ES-I3 (cell line): ENCODE measurements around the gene DIAPH2.

Experiments used
- H3K36me3 ChIP-seq: 2 replicates; pipeline ENCODE4 v1.6.1; 2013; ENCODE audit warnings: mild to moderate bottlenecking, low read length, control low read depth, moderate library complexity; ENCODE audit not compliant: insufficient read depth
- H3K4me1 ChIP-seq: 2 replicates; pipeline ENCODE4 v1.6.1; 2013; ENCODE audit warnings: mild to moderate bottlenecking, control low read depth, low read length; ENCODE audit not compliant: insufficient read depth
- H3K9ac ChIP-seq: 2 replicates; pipeline ENCODE4 v1.6.1; 2013; ENCODE audit warnings: low read depth, mild to moderate bottlenecking, low read length, moderate library complexity
- H3K9me3 ChIP-seq: 2 replicates; pipeline ENCODE4 v1.6.1; 2013; ENCODE audit warnings: mild to moderate bottlenecking, low read length, moderate library complexity; ENCODE audit not compliant: control insufficient read depth, insufficient read depth

DIAPH2 gene

DNA sequence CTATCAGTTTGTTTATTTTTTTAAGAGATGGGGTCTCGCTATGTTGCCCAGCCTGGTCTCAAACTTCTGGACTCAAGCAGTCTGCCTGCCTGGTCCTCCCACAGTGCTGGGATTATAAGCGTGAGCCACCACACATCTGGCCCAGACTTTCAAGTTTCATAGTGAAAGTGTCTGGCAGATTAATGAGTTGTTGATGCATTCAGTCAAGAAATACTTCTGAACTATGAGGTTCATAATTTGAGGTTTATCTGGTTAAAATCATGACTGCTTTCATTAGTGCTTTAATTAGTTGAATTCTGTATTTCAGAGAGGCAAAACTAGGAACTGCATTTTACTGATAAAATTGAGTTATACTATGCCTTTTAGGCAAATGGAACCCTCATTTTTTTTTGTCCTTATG is 837.7 kb downstream of the DIAPH2 start:
- H3K9ac ChIP-seq, result no peak overlapping the region
- H3K4me1 ChIP-seq, result peaks cover 22% of the 10 kb centered on the region

DNA sequence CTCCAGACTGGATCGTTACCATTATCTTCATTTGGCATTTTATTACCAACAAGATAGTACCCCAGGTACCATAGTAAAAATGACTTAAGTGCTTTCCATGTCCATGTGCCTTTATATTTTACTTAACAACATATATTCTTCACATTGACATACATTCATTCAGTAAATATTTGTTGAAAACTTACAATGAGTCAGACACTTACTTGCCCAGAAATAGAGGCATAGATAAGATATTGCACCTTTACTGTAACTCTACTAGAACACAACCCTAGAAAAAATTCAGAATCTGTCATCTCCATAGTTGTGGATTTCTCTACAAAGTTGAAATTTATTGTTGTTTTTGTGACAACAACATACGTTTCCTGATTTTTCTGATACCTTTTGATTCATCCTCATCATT is 839.7 kb downstream of the DIAPH2 start:
- Histone ChIP-seq H3K9me3 (peaks cover 2% of the 10 kb centered on the region; the same call in 1 of the 2 replicates), H3K36me3 (no peaks in the 10 kb centered on the region; the same call in 1 of the 2 replicates), H3K4me1 (peaks cover 22% of the 10 kb centered on the region), H3K9ac (no peak overlapping the region)

More for the DNA sequence above, 837.7 kb downstream of the DIAPH2 start:
- Histone ChIP-seq H3K36me3 (no peaks in the 10 kb centered on the region; the same call in none of the 2 replicates), H3K9me3 (no peaks in the 10 kb centered on the region; the same call in 1 of the 2 replicates)

DNA sequence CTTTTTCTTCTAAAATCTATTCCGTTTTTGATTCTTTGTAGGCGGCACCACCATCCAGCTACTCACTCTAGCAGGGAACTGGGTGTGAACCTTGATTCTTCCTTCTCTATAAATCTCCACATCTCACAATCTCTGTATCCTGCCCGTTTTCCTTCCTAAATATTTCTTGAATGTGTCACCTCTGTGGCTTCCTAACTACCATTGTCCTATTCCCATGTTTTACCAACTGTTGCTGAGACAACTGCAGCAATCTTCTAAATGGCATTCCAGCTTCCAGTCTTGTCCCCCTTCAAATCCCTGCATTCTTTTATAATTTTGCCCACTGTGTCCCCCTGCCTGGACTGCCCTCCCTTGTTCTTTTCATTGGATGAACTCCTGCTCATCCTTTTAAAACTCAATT is 840.4 kb downstream of the DIAPH2 start:
- no peaks in the 10 kb centered on the region; the same call in 1 of the 2 replicates for H3K36me3 ChIP-seq
- H3K4me1 ChIP-seq, result peaks cover 22% of the 10 kb centered on the region
- peaks cover 5% of the 10 kb centered on the region for H3K9me3 ChIP-seq
- H3K9ac ChIP-seq, result no peak overlapping the region

DNA sequence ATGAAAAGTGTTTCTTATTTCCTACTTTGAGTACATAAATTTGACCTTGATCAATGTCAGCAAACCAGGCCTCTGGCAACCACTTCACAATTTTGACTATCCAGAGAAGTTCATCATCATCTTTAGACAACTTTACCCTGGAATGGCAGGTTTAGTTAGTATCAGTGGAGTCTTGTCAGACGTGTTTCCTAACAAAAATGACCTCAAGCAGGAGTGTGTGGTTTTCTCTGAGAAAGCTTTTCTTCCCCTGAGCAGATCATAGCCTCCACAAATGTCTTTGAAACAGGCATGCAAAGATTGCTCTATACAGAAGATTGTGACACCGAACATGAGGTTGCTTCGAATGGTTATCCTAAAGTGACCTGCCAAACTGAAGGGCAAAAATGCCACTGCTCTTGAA is 841.3 kb downstream of the DIAPH2 start:
- Histone ChIP-seq H3K9me3 (peaks cover 7% of the 10 kb centered on the region), H3K36me3 (no peaks in the 10 kb centered on the region; the same call in 1 of the 2 replicates), H3K4me1 (peaks cover 22% of the 10 kb centered on the region), H3K9ac (no peak overlapping the region)

DNA sequence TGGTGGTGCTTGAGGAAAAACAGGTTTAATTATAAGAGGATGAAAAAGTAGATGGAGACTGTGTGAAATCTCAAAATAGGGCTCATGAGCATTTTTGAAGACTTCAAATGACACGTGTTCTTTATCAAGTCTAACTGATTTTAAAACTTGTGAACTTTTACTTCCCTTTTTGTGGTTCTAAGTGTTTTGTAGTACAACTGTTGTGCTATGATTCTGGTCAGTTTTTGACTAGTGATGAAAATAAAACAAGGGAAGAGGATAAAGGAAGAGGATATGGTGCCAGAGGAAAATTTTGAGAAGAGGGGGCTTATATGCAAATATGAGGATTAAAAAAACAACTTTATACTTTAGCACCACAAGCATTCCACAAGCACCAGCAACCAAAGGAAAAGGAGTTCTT is 843.1 kb downstream of the DIAPH2 start:
- no peak overlapping the region for H3K9ac ChIP-seq
- peaks cover 7% of the 10 kb centered on the region for H3K9me3 ChIP-seq
- no peaks in the 10 kb centered on the region; the same call in 1 of the 2 replicates for H3K36me3 ChIP-seq
- H3K4me1 ChIP-seq, result peaks cover 19% of the 10 kb centered on the region

DNA sequence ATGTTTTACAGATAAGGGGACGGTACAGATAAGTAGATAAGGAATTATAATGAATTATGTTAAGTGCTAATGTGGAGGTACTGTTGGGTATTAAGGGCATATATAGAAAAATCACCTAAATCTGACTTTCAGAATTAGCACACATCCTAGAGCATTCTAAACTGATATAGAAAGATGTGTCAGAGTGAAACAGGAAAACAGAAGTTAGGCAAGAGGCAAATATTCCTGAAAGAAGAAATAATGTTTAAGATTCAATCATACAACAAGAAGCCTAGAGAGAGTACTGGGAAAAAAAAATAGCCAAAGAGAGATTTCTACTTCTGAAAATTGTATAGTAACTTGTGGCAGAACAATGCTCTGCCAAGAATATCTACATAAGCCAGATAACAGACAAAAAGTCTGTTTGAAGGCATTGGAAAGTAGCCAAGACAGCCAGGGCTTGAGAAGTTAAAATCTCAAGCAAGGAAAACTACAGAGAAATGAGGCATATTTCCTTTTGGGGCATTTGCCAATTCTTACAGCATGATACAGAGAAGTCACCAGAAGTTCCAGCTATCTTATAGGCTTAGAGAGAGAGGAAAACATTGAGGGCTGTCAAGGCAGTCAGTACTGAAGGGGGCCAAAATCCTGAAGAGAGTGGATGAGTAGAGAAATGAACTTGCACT is 845.0 kb downstream of the DIAPH2 start:
- Histone ChIP-seq H3K9ac (no peak overlapping the region), H3K9me3 (peaks cover 7% of the 10 kb centered on the region), H3K4me1 (peaks cover 8% of the 10 kb centered on the region), H3K36me3 (no peaks in the 10 kb centered on the region; the same call in 1 of the 2 replicates)

DNA sequence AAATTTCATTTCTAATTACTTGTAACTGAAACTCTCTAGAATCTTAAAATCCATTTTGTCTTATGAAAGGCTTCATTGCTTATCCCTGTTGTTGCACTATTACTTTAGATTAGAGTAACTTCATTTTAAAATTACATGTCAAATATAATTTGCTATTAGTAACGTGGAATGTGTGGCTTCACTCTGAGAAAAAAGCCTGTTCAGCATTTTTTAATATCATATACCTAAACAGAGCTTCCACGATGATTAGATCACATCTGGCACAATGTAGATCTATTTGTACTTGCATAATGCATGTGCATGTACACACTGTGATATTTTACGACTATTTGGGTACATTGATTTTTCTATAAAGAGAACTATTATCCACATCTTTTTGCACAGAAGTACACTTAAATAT is 847.2 kb downstream of the DIAPH2 start:
- Histone ChIP-seq H3K9me3 (peaks cover 7% of the 10 kb centered on the region), H3K9ac (no peak overlapping the region), H3K36me3 (no peaks in the 10 kb centered on the region; the same call in 1 of the 2 replicates), H3K4me1 (no peaks in the 10 kb centered on the region)

DNA sequence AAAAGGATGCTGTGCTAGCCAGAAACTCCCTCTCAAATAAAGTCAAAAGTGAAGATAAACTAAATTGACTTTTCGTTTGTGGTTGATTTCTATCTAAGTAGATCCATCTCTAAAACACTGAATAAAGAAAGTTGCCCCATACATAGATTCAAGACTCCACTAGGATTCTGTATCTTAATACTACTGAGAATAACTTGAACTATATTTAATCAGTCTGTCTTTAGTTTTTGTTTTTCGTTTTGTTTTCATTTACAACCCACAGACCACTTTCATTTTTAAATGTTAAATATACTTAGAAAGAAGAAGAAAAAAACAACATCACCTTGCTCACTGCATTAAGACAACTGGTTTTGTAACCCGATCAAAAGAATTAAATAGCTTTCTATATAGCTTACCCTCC is 854.1 kb downstream of the DIAPH2 start:
- Histone ChIP-seq H3K4me1 (no peaks in the 10 kb centered on the region), H3K9ac (no peak overlapping the region), H3K36me3 (no peaks in the 10 kb centered on the region), H3K9me3 (no peaks in the 10 kb centered on the region)

DNA sequence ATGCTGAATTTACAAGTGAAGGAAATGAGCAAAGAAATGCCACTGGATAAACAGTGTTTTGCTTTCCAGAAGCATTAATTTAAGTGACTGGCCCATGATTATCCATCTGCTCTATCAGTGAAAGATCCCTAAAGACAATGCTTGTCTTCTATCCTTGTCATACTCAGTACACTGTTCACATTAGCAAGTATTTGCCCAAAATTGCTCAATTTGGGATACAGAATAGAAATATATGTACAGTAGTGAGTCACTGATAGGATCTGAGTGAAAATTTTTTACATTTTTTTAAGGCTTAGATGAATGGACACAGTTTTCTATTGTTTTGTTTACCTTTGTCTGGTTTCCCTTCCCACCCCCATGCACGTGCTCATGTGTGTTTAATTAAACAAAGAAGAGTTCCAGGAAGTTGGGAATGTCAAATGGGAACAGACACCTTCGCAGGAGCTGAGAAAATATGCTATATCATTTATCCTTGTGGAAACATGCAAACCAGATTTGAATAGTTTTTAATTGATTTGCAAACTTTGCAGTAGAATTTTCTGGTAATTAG is 855.4 kb downstream of the DIAPH2 start:
- Histone ChIP-seq H3K4me1 (no peaks in the 10 kb centered on the region), H3K36me3 (no peaks in the 10 kb centered on the region), H3K9me3 (no peaks in the 10 kb centered on the region)

DNA sequence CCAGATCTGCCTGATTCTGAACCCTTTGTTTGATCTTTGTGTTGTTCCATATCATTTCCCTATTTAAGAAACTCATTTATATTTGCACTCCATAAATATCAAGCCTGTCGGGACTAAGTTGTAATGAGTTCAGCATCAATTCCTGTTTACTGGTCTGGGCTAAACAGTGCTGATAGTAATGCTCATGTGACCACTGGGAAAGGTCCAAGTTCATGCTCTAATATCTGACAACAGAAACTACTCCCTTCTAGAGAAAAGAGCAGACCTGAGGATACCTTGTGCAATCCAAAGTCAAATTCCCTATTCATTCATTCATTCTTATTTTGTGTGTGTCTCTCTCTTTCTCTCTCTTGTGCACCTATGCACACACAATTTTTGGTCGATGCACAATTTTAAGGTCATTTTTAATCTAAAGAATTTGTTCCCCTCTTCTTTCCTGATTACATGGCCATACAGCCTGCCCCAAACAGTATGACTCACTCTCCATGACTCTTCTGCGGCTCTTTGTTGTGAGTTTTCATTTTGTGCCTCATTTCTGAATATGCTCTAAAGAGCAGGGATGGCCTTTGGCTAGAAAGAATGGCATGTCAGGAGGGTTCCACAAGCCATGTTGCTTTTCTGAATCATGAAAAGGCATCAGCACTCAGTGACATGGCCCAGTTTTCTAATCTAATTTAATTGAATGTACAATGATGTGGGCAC is 863.4 kb downstream of the DIAPH2 start:
- Histone ChIP-seq H3K9me3 (no peaks in the 10 kb centered on the region), H3K9ac (no peak overlapping the region), H3K4me1 (0 out of 2 replicates have a peak, but pooled peaks cover 8% of the 10 kb centered on the region), H3K36me3 (no peaks in the 10 kb centered on the region)

More for the DNA sequence above, 855.4 kb downstream of the DIAPH2 start:
- no peak overlapping the region for H3K9ac ChIP-seq

DNA sequence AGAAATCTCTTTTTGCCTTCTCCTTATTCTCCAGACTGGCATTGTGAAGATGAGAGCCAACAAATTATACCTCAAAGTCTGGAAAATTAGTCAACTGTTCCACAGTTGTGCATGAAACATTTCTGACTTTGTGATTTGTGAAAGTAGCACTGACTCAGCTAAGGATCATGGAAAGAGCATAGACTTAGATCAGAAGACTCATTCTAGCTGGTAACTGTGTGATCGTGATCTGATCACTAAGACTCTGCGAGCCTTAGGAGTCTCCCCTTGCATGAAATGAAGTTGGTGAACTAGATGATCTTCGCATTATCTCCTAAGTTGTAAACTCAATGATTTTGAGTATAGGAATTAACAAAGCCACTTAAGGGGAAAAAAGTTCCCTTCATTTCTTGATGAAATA is 867.2 kb downstream of the DIAPH2 start:
- Histone ChIP-seq H3K9ac (no peak overlapping the region), H3K4me1 (peaks cover 17% of the 10 kb centered on the region), H3K36me3 (no peaks in the 10 kb centered on the region), H3K9me3 (no peaks in the 10 kb centered on the region)

DNA sequence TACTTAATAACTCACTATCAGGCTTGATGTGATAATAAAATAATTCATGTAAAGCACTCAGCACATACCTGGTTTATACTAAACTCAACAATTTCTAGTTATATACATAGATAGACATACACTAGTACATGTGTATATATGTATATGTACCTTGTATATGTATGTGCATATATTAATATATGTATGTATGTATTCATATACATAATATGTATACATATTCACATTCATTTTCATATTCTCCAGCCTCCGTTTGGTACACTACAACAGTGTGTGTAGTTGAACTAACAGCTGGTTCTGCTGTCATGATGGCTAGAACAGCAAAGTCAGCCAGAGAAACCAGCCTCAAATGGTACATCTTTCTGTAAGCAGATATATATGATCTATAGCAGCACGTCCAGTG is 869.2 kb downstream of the DIAPH2 start:
- no peak overlapping the region for H3K9ac ChIP-seq
- peaks cover 9% of the 10 kb centered on the region for H3K4me1 ChIP-seq
- no peaks in the 10 kb centered on the region for H3K9me3 ChIP-seq
- H3K36me3 ChIP-seq, result no peaks in the 10 kb centered on the region

DNA sequence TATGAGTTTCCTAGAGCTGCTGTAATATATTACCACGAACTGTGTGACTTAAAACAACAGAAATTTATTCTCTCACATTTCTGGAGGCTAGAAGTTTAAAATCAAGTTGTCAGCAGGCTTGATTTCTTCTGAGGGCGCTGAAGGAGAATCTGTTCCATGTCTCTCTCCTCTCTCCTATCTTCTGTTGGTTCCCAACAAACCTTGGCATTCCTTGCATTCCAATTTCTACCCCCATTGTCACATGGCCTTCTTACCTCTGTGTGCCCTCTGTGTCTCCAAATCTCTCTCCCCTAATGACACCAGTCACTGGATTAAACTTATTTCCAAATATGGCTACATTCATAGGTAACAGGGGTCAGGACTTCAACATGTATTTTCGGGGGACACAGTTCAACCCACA is 871.7 kb downstream of the DIAPH2 start:
- no peak overlapping the region for H3K9ac ChIP-seq
- no peaks in the 10 kb centered on the region for H3K36me3 ChIP-seq
- peaks cover 9% of the 10 kb centered on the region for H3K4me1 ChIP-seq
- H3K9me3 ChIP-seq, result no peaks in the 10 kb centered on the region

DNA sequence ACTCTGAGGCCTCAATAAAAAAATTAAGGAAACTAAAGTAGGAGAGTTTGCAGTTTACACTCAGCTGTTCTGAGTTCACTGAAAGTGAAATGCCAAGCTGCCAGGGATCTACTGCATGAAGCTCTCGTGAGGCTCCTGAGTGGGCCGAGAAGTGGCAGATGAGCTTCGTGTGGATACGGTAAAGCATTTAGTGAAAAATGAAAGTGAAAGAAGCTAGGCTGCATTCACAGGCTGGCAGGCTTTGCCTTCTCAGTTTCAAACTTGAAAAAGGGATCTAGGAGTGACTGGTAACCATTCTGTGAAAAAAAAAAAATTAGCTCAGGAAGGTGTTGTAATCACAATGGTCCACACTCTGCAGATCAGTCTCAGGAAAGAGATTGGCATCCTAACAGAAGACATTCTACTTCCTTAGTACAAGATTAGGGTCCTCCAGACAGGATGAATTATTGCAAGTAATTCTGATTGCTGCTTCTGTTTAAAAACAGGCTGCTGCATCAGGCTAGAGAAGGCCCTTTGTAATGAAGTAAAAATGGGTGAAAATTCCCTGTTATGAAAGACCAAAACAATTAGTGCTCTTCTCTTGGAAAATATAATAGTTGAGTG is 879.0 kb downstream of the DIAPH2 start:
- no peaks in the 10 kb centered on the region; the same call in 1 of the 2 replicates for H3K4me1 ChIP-seq
- no peaks in the 10 kb centered on the region for H3K9me3 ChIP-seq
- H3K9ac ChIP-seq, result no peak overlapping the region
- no peaks in the 10 kb centered on the region for H3K36me3 ChIP-seq
